ENCODE data around the gene MTHFD2L.

DNA sequence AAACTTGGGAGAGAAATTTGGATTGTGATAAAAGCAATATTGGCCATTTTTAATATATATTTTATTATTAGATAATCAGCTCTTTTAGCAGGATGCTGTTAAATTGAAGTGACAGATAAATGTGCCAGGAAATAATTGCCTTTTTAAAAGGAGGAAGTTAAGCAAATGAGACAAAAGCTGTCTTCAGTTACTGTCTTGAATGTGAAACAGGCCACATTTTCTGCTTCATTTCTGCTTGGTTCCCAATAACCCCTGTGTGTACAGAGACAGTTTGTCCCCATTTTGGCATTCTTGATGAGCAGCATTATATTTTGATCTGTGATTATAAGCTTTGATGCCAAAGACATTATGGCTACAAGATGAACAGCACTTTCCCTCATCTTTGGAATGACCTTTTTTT is 151.3 kb downstream of the MTHFD2L start:
- no peak for TF ChIP-seq POLR2A (IDR thresholded peaks at IDR 0.05; ENCODE audit: low read depth, low read length)
- no peak for TF ChIP-seq POLR2AphosphoS5 (IDR thresholded peaks at IDR 0.05; ENCODE audit: low read depth, low read length)
- TF ChIP-seq TAF1 (IDR thresholded peaks at IDR 0.05; ENCODE audit: low read depth, low read length), result no peak
- TF ChIP-seq SPI1 (IDR thresholded peaks at IDR 0.05; ENCODE audit: low read depth, low read length), result no peak
- TF ChIP-seq PAX5 (IDR thresholded peaks at IDR 0.05; ENCODE audit: insufficient read depth, low read length, severe bottlenecking), result no peak
- no peak for TF ChIP-seq POU2F2 (IDR thresholded peaks at IDR 0.05; ENCODE audit: low read depth, low read length)

All from GM12891 (cell line).